Measurements from ENCODE around the gene CKAP5.
A peak's percentile ranks its signal among the peaks of the same experiment; 100 is the strongest.
"Not testable (repeated sequence)": the region's sequence is repeated elsewhere in the genome, so short reads cannot be mapped to it uniquely, and the experiment has no call there.

CKAP5 gene

GRCh38 chr11:46717825-46718154, 128.3 kb downstream of the CKAP5 start:
- H3K4me1 Mint-ChIP-seq; H3K27me3 Mint-ChIP-seq; DNase-seq (ENCODE audit: low spot score in 2 of 2); H3K9me3 Mint-ChIP-seq; H3K27ac Mint-ChIP-seq (ENCODE audit: low read depth); H3K4me3 Mint-ChIP-seq; H3K36me3 Mint-ChIP-seq (ENCODE audit: insufficient read depth); ATAC-seq (replicated peaks; ENCODE audit: extremely low read depth, poor library complexity, severe bottlenecking): not testable (repeated sequence)

GRCh38 chr11:46712874-46713576, 133.1 kb downstream of the CKAP5 start:
- peaks cover 3% of the 10 kb centered on the region for H3K36me3 Mint-ChIP-seq (ENCODE audit: insufficient read depth)
- no peak for DNase-seq (ENCODE audit: low spot score in 2 of 2)
- no peaks in the 10 kb centered on the region for H3K27me3 Mint-ChIP-seq
- no peak overlapping the region for H3K4me3 Mint-ChIP-seq
- H3K9me3 Mint-ChIP-seq: no peaks in the 10 kb centered on the region
- no peak overlapping the region for H3K27ac Mint-ChIP-seq (ENCODE audit: low read depth)
- H3K4me1 Mint-ChIP-seq: peaks cover under 1% of the 10 kb centered on the region
- no peak for ATAC-seq (replicated peaks; ENCODE audit: extremely low read depth, poor library complexity, severe bottlenecking)

- Mint-ChIP-seq H3K36me3 (ENCODE audit: insufficient read depth) (peaks cover 12% of the 10 kb centered on the region), H3K27ac (ENCODE audit: low read depth) (no peak overlapping the region), H3K27me3 (no peaks in the 10 kb centered on the region), H3K4me3 (no peak overlapping the region), H3K9me3 (no peaks in the 10 kb centered on the region), H3K4me1 (peaks cover 6% of the 10 kb centered on the region)
- ATAC-seq (replicated peaks; ENCODE audit: extremely low read depth, poor library complexity, severe bottlenecking): no peak
- no peak for DNase-seq (ENCODE audit: low spot score in 2 of 2)
Measured at GRCh38 chr11:46711303-46711702, 134.8 kb downstream of the CKAP5 start.

DNA sequence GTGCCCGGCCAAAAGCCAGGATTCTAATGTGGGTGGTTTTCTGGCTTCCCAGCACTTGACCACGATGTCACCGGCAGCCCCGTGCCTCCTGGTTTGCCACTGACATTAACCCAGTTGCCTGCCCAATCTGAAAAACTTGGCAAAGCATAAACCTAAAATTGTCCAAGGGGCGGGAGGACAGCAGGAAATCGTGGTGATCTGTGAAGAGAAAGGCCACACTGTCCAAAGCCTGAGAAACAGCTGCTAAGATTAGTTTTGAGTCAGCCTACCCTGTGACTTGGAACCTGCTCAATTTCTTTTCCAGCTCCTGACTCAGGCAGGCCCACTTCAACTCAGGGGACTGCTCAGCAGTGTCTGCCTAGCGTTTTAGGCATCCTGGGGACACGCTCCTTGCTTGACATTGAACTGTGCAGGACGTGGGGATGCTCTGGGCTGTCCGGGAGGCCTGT, 135.2 kb downstream of the CKAP5 start:
- Mint-ChIP-seq H3K9me3 (no peaks in the 10 kb centered on the region), H3K27ac (ENCODE audit: low read depth) (no peak overlapping the region), H3K4me3 (no peak overlapping the region), H3K4me1 (peaks cover 6% of the 10 kb centered on the region), H3K27me3 (no peaks in the 10 kb centered on the region), H3K36me3 (ENCODE audit: insufficient read depth) (peaks cover 16% of the 10 kb centered on the region)
- DNase-seq (ENCODE audit: low spot score in 2 of 2) (no peak), ATAC-seq (replicated peaks; ENCODE audit: extremely low read depth, poor library complexity, severe bottlenecking) (no peak)

DNA sequence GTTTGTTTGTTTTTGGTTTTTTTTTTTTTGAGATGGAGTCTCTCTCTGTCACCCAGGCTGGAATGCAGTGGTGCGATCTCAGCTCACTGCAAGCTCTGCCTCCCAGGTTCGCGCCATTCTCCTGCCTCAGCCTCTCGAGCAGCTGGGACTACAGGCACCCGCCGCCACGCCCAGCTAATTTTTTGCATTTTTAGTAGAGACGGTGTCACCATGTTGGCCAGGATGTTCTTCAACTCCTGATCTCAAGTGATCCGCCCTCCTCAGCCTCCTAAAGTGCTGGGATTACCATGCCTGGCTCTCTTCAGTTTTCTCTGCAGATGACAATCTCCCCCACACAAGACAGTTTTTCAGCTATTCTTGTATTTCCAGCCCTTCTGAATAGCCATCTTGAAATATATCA, 136.7 kb downstream of the CKAP5 start:
- not testable (repeated sequence) for H3K9me3 Mint-ChIP-seq; H3K4me1 Mint-ChIP-seq; H3K27me3 Mint-ChIP-seq; H3K4me3 Mint-ChIP-seq; H3K27ac Mint-ChIP-seq (ENCODE audit: low read depth); ATAC-seq (replicated peaks; ENCODE audit: extremely low read depth, poor library complexity, severe bottlenecking); DNase-seq (ENCODE audit: low spot score in 2 of 2)
- peaks cover 19% of the 10 kb centered on the region for H3K36me3 Mint-ChIP-seq (ENCODE audit: insufficient read depth)

- no peaks in the 10 kb centered on the region for H3K9me3 Mint-ChIP-seq
- H3K36me3 Mint-ChIP-seq (ENCODE audit: insufficient read depth): peaks cover 30% of the 10 kb centered on the region
- no peak for ATAC-seq (replicated peaks; ENCODE audit: extremely low read depth, poor library complexity, severe bottlenecking)
- peaks cover 23% of the 10 kb centered on the region for H3K4me1 Mint-ChIP-seq
- no peak overlapping the region for H3K4me3 Mint-ChIP-seq
- DNase-seq (ENCODE audit: low spot score in 2 of 2): no peak
- H3K27ac Mint-ChIP-seq (ENCODE audit: low read depth): peak overlapping the region; percentile 57
- H3K27me3 Mint-ChIP-seq: no peaks in the 10 kb centered on the region
Measured at GRCh38 chr11:46706886-46707285, 139.2 kb downstream of the CKAP5 start.

DNA sequence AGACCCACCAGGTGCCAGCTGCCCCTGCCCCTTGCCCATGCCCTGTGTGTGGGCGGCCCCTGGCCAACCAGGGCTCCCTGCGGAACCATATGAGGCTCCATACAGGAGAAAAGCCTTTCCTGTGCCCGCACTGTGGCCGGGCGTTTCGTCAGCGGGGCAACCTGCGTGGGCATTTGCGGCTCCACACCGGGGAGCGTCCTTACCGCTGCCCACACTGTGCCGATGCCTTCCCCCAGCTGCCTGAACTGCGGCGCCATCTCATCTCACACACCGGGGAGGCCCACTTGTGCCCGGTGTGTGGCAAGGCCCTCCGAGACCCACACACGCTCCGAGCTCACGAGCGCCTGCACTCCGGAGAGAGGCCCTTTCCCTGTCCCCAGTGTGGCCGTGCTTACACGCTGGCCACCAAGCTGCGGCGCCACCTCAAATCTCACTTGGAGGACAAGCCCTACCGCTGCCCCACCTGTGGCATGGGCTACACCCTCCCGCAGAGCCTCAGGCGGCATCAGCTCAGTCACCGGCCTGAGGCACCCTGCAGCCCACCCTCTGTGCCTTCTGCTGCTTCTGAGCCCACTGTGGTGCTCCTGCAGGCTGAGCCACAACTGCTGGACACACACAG, 140.9 kb downstream of the CKAP5 start:
- Mint-ChIP-seq H3K4me3 (no peak overlapping the region), H3K4me1 (peaks cover 35% of the 10 kb centered on the region), H3K9me3 (no peaks in the 10 kb centered on the region), H3K36me3 (ENCODE audit: insufficient read depth) (peaks cover 38% of the 10 kb centered on the region), H3K27me3 (no peaks in the 10 kb centered on the region), H3K27ac (ENCODE audit: low read depth) (no peak overlapping the region)
- DNase-seq (ENCODE audit: low spot score in 2 of 2): no peak
- ATAC-seq (replicated peaks; ENCODE audit: extremely low read depth, poor library complexity, severe bottlenecking): no peak

- H3K4me3 Mint-ChIP-seq: peak overlapping the region; percentile 96
- no peaks in the 10 kb centered on the region for H3K9me3 Mint-ChIP-seq
- ATAC-seq (replicated peaks; ENCODE audit: extremely low read depth, poor library complexity, severe bottlenecking) (no peak), DNase-seq (ENCODE audit: low spot score in 2 of 2) (no peak)
- H3K36me3 Mint-ChIP-seq (ENCODE audit: insufficient read depth): peaks cover 31% of the 10 kb centered on the region
- no peaks in the 10 kb centered on the region for H3K27me3 Mint-ChIP-seq
- H3K27ac Mint-ChIP-seq (ENCODE audit: low read depth): peak overlapping the region; percentile 92
- H3K4me1 Mint-ChIP-seq: peaks cover 52% of the 10 kb centered on the region
Measured at GRCh38 chr11:46701078-46701654, 144.9 kb downstream of the CKAP5 start.

DNA sequence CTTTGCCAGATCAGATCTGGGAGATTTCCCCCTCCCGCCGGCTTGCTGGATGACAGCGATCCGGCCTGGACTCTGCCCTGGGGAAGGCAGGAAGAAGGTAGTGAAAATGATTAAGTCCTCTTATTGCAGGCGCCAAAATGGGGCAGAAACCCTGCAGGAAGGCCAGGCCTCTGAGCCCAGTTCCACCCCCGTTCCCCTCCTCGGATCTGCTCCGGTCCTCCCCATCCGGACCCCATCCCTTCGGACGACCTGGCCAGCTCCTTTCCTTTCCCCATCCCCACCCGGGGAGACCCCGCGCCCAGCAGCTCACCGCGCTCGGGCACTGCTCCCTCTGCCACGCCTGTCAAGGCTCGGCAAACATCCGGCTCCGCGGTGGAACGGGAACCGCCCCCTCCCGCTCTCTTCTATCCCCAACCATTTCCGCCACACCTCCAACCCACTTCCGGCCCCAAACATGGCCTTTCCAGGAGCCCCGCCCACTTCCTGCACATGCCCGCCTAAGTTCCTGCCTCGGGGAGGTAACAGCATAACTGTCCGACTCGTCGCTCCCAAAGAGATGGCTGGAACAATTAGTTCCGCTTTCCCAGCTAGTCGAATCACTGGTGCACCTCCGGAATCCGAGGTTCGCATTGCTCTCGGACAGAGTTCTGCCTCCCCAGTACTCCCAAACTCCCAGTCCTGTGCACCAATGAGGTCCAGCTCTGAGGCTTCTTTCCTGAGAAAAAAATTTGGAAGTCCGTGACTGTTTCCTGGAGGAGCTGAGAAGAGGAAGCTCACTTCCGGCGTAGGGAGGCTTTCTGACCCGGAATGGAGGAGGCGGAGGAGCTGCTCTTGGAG, 145.6 kb downstream of the CKAP5 start, which contains the start of the genes ARHGAP1 and ZNF408:
Gene ARHGAP1 (minus strand): TSS at position 379 of the 837 bp plus-strand sequence. CDS start 4,512 bp downstream, outside the sequence.
Gene ZNF408 (plus strand): TSS at position 791 of the 837 bp plus-strand sequence. CDS start 17 bp downstream, at position 808.
- Mint-ChIP-seq H3K27me3 (no peaks in the 10 kb centered on the region), H3K9me3 (no peaks in the 10 kb centered on the region), H3K27ac (ENCODE audit: low read depth) (peak within 1 kb of the TSS; percentile 92), H3K4me3 (peak within 1 kb of the TSS; percentile 96), H3K36me3 (ENCODE audit: insufficient read depth) (peaks cover 26% of the 10 kb centered on the region), H3K4me1 (peaks cover 56% of the 10 kb centered on the region)
- DNase-seq (ENCODE audit: low spot score in 2 of 2) (peak; percentile 98), ATAC-seq (replicated peaks; ENCODE audit: extremely low read depth, poor library complexity, severe bottlenecking) (peak; percentile 97)

- no peak for DNase-seq (ENCODE audit: low spot score in 2 of 2)
- Mint-ChIP-seq H3K27me3 (no peaks in the 10 kb centered on the region), H3K9me3 (no peaks in the 10 kb centered on the region), H3K4me3 (peak overlapping the region; percentile 96), H3K36me3 (ENCODE audit: insufficient read depth) (peaks cover 30% of the 10 kb centered on the region), H3K4me1 (peaks cover 59% of the 10 kb centered on the region), H3K27ac (ENCODE audit: low read depth) (no peak overlapping the region)
- no peak for ATAC-seq (replicated peaks; ENCODE audit: extremely low read depth, poor library complexity, severe bottlenecking)
Measured at GRCh38 chr11:46698597-46698996, 147.5 kb downstream of the CKAP5 start.

- Mint-ChIP-seq H3K9me3 (no peaks in the 10 kb centered on the region), H3K4me3 (peak overlapping the region; percentile 96), H3K4me1 (peaks cover 50% of the 10 kb centered on the region), H3K36me3 (ENCODE audit: insufficient read depth) (peaks cover 31% of the 10 kb centered on the region), H3K27me3 (no peaks in the 10 kb centered on the region), H3K27ac (ENCODE audit: low read depth) (peak overlapping the region; percentile 77)
- no peak for ATAC-seq (replicated peaks; ENCODE audit: extremely low read depth, poor library complexity, severe bottlenecking)
- DNase-seq (ENCODE audit: low spot score in 2 of 2): no peak
Measured at GRCh38 chr11:46697723-46698122, 148.4 kb downstream of the CKAP5 start.

DNA sequence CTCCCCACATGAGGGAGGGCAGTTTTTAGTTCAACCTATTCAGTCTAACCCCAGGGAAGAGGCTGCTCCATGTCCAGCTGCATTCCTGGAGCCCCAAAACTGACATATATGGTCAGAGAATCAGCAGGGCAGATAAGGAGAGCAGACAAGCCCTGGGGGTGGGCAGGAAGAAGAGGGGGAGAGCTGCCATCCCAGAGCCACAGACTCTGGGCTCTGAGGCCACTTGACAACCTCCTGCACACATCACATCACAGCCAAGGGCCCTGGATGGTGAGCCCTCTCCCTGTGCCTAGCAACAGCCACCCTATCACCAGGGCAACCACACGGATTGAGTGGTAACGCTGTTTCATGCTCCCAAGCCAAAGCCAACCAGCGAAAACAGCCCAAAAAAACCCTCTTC, 148.8 kb downstream of the CKAP5 start:
- peak overlapping the region; percentile 77 for H3K27ac Mint-ChIP-seq (ENCODE audit: low read depth)
- H3K4me1 Mint-ChIP-seq: peaks cover 46% of the 10 kb centered on the region
- peaks cover 28% of the 10 kb centered on the region for H3K36me3 Mint-ChIP-seq (ENCODE audit: insufficient read depth)
- ATAC-seq (replicated peaks; ENCODE audit: extremely low read depth, poor library complexity, severe bottlenecking) (no peak), DNase-seq (ENCODE audit: low spot score in 2 of 2) (no peak)
- H3K4me3 Mint-ChIP-seq: no peak overlapping the region
- no peaks in the 10 kb centered on the region for H3K9me3 Mint-ChIP-seq
- no peaks in the 10 kb centered on the region for H3K27me3 Mint-ChIP-seq

Measured in central memory CD8-positive, alpha-beta T cell (primary cell).